Measurements from ENCODE around the gene PPP1CC. TPM values are rescaled to one million over a fixed set of nuclear protein-coding genes. Genes with fewer than 3 reads are reported as not detected.
"Not testable (repeated sequence)": the region's sequence is repeated elsewhere in the genome, so short reads cannot be mapped to it uniquely, and the experiment has no call there.

The PPP1CC gene
- polyA plus RNA-seq, 1 donor from 2014 or later = 188 TPM

DNA sequence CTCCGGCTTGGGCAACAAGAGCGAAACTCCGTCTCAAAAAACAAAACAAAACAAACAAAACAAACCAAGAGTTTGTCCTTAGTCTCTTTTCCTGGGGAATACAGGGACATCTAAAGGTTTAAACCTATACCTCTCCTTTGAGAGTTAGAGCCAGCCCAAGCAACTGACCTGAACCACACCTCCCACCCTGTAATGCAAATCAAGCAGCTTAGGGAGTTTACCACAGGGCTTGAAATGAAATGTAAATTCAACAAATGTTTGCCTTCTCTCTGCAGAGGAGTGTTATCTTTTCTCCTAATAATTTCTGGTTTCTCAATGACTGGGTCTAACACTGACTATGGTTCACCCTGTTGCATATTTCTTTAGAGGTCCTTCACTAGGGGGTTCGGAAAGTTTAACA lies 16.7 kb downstream of the PPP1CC start:
- Histone ChIP-seq H2AFZ (ENCODE audit: low read depth, low read length) (no peak overlapping the region), H3K79me2 (replicated peaks; ENCODE audit: insufficient read depth, low read length) (peaks cover 8% of the 10 kb centered on the region), H3K4me2 (ENCODE audit: low read length) (no peak overlapping the region), H3K9me3 (ENCODE audit: low read length) (no peaks in the 10 kb centered on the region), H3K9me2 (ENCODE audit: insufficient read depth, low read length) (no peaks in the 10 kb centered on the region), H3K4me3 (ENCODE audit: low read length) (no peak overlapping the region), H3K27me3 (ENCODE audit: insufficient read depth, low read depth, low read length) (no peaks in the 10 kb centered on the region), H3K9ac (ENCODE audit: low read length) (no peak overlapping the region), H4K20me1 (ENCODE audit: insufficient read depth) (no peaks in the 10 kb centered on the region), H3K36me3 (ENCODE audit: insufficient read depth, low read length) (peaks cover 7% of the 10 kb centered on the region), H3F3A (ENCODE audit: insufficient read depth, low read length, poor library complexity, severe bottlenecking) (no peaks in the 10 kb centered on the region), H3K27ac (ENCODE audit: low read length) (no peak overlapping the region)
- no peak for TF ChIP-seq TAF1 (IDR thresholded peaks at IDR 0.05; ENCODE audit: low read depth)
- no peak for TF ChIP-seq EZH2 (IDR thresholded peaks at IDR 0.05; ENCODE audit: borderline replicate concordance, insufficient read depth, low read length, poor library complexity, severe bottlenecking)
- TF ChIP-seq RAD21 (conservative IDR thresholded peaks at IDR 0.05) = no peak
- no peak for TF ChIP-seq EP300 (conservative IDR thresholded peaks at IDR 0.05; ENCODE audit: poor library complexity, severe bottlenecking)
- no peak for TF ChIP-seq SMC3 (conservative IDR thresholded peaks at IDR 0.05; ENCODE audit: poor library complexity)
- no peak for TF ChIP-seq MXI1 (conservative IDR thresholded peaks at IDR 0.05; ENCODE audit: poor library complexity, severe bottlenecking)
- TF ChIP-seq, protein P1, sequence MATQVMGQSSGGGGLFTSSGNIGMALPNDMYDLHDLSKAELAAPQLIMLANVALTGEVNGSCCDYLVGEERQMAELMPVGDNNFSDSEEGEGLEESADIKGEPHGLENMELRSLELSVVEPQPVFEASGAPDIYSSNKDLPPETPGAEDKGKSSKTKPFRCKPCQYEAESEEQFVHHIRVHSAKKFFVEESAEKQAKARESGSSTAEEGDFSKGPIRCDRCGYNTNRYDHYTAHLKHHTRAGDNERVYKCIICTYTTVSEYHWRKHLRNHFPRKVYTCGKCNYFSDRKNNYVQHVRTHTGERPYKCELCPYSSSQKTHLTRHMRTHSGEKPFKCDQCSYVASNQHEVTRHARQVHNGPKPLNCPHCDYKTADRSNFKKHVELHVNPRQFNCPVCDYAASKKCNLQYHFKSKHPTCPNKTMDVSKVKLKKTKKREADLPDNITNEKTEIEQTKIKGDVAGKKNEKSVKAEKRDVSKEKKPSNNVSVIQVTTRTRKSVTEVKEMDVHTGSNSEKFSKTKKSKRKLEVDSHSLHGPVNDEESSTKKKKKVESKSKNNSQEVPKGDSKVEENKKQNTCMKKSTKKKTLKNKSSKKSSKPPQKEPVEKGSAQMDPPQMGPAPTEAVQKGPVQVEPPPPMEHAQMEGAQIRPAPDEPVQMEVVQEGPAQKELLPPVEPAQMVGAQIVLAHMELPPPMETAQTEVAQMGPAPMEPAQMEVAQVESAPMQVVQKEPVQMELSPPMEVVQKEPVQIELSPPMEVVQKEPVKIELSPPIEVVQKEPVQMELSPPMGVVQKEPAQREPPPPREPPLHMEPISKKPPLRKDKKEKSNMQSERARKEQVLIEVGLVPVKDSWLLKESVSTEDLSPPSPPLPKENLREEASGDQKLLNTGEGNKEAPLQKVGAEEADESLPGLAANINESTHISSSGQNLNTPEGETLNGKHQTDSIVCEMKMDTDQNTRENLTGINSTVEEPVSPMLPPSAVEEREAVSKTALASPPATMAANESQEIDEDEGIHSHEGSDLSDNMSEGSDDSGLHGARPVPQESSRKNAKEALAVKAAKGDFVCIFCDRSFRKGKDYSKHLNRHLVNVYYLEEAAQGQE (IDR thresholded peaks at IDR 0.05; ENCODE audit: borderline replicate concordance) = no peak
- TF ChIP-seq, protein P2, sequence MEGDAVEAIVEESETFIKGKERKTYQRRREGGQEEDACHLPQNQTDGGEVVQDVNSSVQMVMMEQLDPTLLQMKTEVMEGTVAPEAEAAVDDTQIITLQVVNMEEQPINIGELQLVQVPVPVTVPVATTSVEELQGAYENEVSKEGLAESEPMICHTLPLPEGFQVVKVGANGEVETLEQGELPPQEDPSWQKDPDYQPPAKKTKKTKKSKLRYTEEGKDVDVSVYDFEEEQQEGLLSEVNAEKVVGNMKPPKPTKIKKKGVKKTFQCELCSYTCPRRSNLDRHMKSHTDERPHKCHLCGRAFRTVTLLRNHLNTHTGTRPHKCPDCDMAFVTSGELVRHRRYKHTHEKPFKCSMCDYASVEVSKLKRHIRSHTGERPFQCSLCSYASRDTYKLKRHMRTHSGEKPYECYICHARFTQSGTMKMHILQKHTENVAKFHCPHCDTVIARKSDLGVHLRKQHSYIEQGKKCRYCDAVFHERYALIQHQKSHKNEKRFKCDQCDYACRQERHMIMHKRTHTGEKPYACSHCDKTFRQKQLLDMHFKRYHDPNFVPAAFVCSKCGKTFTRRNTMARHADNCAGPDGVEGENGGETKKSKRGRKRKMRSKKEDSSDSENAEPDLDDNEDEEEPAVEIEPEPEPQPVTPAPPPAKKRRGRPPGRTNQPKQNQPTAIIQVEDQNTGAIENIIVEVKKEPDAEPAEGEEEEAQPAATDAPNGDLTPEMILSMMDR (IDR thresholded peaks at IDR 0.05; ENCODE audit: poor library complexity, severe bottlenecking) = no peak
- TF ChIP-seq POLR2AphosphoS5 (IDR thresholded peaks at IDR 0.05) = no peak

DNA sequence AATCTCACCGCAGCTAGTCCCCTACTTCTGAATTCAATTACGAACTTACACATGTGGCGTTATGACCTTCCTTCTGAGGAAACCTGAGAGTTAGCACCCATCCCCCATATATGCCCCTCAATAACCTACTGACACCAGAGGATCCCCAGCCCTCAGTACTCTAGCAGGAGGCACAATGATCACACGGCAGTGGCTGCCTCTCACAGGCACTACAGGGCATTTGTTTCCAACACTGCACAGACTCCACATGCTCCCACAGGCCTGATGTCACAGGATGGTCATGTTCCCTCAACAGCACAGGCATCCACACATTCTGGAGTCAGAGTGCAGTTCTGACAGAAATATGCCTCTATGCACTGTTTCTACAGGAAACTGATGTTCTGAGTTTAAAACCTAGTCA lies 17.4 kb downstream of the PPP1CC start:
- Histone ChIP-seq H4K20me1 (ENCODE audit: insufficient read depth) (no peaks in the 10 kb centered on the region), H3K4me2 (ENCODE audit: low read length) (no peak overlapping the region), H3K9ac (ENCODE audit: low read length) (no peak overlapping the region), H3K4me3 (ENCODE audit: low read length) (no peak overlapping the region), H3K36me3 (ENCODE audit: insufficient read depth, low read length) (peaks cover 9% of the 10 kb centered on the region), H3K79me2 (replicated peaks; ENCODE audit: insufficient read depth, low read length) (peaks cover 8% of the 10 kb centered on the region), H3K9me3 (ENCODE audit: low read length) (no peaks in the 10 kb centered on the region), H3K9me2 (ENCODE audit: insufficient read depth, low read length) (no peaks in the 10 kb centered on the region), H3K27me3 (ENCODE audit: insufficient read depth, low read depth, low read length) (no peaks in the 10 kb centered on the region), H2AFZ (ENCODE audit: low read depth, low read length) (no peak overlapping the region), H3F3A (ENCODE audit: insufficient read depth, low read length, poor library complexity, severe bottlenecking) (no peaks in the 10 kb centered on the region), H3K27ac (ENCODE audit: low read length) (no peak overlapping the region)
- no peak for TF ChIP-seq MXI1 (conservative IDR thresholded peaks at IDR 0.05; ENCODE audit: poor library complexity, severe bottlenecking)

DNA sequence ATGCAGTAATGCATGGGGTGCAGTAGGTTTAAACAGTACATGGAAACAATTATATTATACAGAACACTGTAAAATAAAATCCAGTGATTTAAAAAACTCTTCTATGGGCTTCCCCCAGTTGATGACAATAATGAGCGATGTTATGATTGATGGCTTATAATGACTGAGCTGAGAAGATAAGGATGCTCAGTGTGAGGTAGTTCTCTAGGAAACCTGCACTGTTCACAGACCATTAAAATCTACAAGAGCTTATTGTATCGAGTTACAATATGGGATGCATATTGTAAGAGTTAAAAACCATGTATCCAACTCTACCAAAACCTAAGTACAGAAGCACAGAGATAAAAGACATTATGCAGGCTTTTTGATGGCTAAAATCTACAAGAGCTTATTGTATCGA lies 19.8 kb downstream of the PPP1CC start:
- not testable (repeated sequence) for H3K36me3 ChIP-seq (ENCODE audit: insufficient read depth, low read length); H2AFZ ChIP-seq (ENCODE audit: low read depth, low read length); H3K79me2 ChIP-seq (replicated peaks; ENCODE audit: insufficient read depth, low read length); H3K9me3 ChIP-seq (ENCODE audit: low read length); H3F3A ChIP-seq (ENCODE audit: insufficient read depth, low read length, poor library complexity, severe bottlenecking); H3K9me2 ChIP-seq (ENCODE audit: insufficient read depth, low read length); H4K20me1 ChIP-seq (ENCODE audit: insufficient read depth); H3K4me3 ChIP-seq (ENCODE audit: low read length); H3K27ac ChIP-seq (ENCODE audit: low read length); H3K27me3 ChIP-seq (ENCODE audit: insufficient read depth, low read depth, low read length); H3K4me2 ChIP-seq (ENCODE audit: low read length); H3K9ac ChIP-seq (ENCODE audit: low read length)

All from neural cell (in vitro differentiated cells).